Common myeloid progenitor, CD34-positive (primary cell): Measurements from ENCODE around the gene ZNF665.

Experiments
- CTCF ChIA-PET: fragments of 350-600 bp; sonication (Branson Sonifier 250); formaldehyde crosslinking; loops from one replicate; lab custom pipeline; 2021; ENCODE audit warnings: antibody characterized with exemption; lab: Charles Lee
- POLR2A ChIA-PET: fragments of 350-600 bp; sonication (Branson Sonifier 250); formaldehyde crosslinking; loops from one replicate; lab custom pipeline; 2021; ENCODE audit warnings: antibody characterized with exemption; lab: Charles Lee
- DNase-seq, 3 donors: peaks; one replicate each; pipeline versions ENCODE4 v3.0.0 to v3.0.0-alpha.2; 2013
- H3K27ac ChIP-seq, 2 experiments: 1 replicate in 1 of 2; 2 replicates in 1 of 2; pipeline ENCODE4 v1.7.0; 2013; ENCODE audit warnings: inconsistent platforms in 2 of 2, low read length in 2 of 2, mild to moderate bottlenecking in 2 of 2, low read depth in 1 of 2, moderate library complexity in 1 of 2; ENCODE audit not compliant: severe bottlenecking in 2 of 2, insufficient read depth in 1 of 2, poor library complexity in 1 of 2
- H3K27me3 ChIP-seq, 5 experiments: replicated peaks in 2 of 5; 1 replicate in 3 of 5; 2 replicates in 2 of 5; pipeline versions ENCODE4 v1.6.1 to v1.7.0; 2013; ENCODE audit warnings: low read length in 4 of 5, mild to moderate bottlenecking in 2 of 5, moderate library complexity in 2 of 5, inconsistent platforms in 1 of 5; ENCODE audit not compliant: insufficient read depth in 5 of 5, control insufficient read depth in 4 of 5
- H3K36me3 ChIP-seq, 4 experiments: 1 replicate in 2 of 4; 2 replicates in 2 of 4; pipeline versions ENCODE4 v1.6.1 to v1.7.0; 2013; ENCODE audit warnings: low read length in 3 of 4, control low read depth in 1 of 4, mild to moderate bottlenecking in 1 of 4; ENCODE audit not compliant: control insufficient read depth in 4 of 4, insufficient read depth in 4 of 4
- H3K4me1 ChIP-seq, 4 experiments: 1 replicate in 3 of 4; 2 replicates in 1 of 4; pipeline versions ENCODE4 v1.6.1 to v1.7.1; 2013; ENCODE audit warnings: low read length in 3 of 4, mild to moderate bottlenecking in 3 of 4, control low read depth in 1 of 4, inconsistent platforms in 1 of 4, moderate library complexity in 1 of 4; ENCODE audit not compliant: control insufficient read depth in 4 of 4, insufficient read depth in 4 of 4; ENCODE audit errors: control extremely low read depth in 1 of 4
- H3K4me3 ChIP-seq, 7 experiments: 1 replicate in 4 of 7; 2 replicates in 3 of 7; pipeline versions ENCODE4 v1.5.1 to v1.7.0; 2013; ENCODE audit warnings: mild to moderate bottlenecking in 7 of 7, low read length in 6 of 7, moderate library complexity in 6 of 7, inconsistent platforms in 2 of 7, low read depth in 2 of 7, control low read depth in 1 of 7; ENCODE audit not compliant: insufficient read depth in 4 of 7, control insufficient read depth in 1 of 7; ENCODE audit errors: extremely low read depth in 1 of 7
- H3K9me3 ChIP-seq, 5 experiments: 1 replicate in 4 of 5; 2 replicates in 1 of 5; pipeline versions ENCODE4 v1.6.1 to v1.7.1; 2013; ENCODE audit warnings: low read length in 4 of 5, mild to moderate bottlenecking in 2 of 5, inconsistent platforms in 1 of 5, low read depth in 1 of 5, moderate library complexity in 1 of 5; ENCODE audit not compliant: control insufficient read depth in 4 of 5, insufficient read depth in 2 of 5; ENCODE audit errors: control extremely low read depth in 1 of 5
- WGBS: methylation state at CpG from one replicate; pipeline ENCODE4 v1.1.5; 2013; ENCODE audit not compliant: insufficient coverage; 5-methylcytosine and 5-hydroxymethylcytosine counted together

The ZNF665 gene

DNA sequence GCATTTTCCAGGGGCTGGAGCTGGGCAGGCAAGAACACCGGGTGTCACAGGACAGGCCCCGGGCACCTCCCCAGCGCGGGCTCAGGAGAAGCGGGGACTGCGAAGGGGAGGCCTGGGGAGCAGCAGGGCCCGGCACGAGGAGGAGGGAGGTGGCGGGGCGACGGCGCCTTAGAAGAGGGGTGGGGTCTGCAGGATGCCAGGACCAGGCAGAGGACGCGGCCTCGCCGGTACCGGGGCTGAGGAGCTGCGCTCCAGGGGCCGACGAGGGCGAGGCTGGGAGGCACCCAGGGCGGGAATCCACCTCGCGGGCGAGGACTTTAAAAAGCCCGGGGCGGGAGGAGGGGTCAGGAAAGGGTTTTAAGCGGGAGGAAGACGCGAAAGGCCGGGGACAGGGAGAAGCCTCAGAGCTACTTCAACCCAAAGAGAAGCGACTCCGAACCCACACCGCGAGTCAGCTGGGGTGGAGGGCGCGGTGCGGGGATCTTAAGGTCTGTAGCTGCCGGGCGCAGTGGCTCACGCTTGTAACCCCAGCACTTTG, 35.0 kb downstream of the ZNF665 start:
- H3K27me3 ChIP-seq: no peaks in the 10 kb centered on the region
- WGBS: under 1% methylated on average over 32 of the region's 41 CpGs
- H3K4me1 ChIP-seq: peaks cover 0 to 21% (median 12%) of the 10 kb centered on the region in 4 experiments
- H3K4me3 ChIP-seq: peak overlapping the region; percentile 50 to 91 (median 72)
- H3K9me3 ChIP-seq: peaks cover 2 to 41% (median 17%) of the 10 kb centered on the region in 5 experiments
- H3K27ac ChIP-seq: peak overlapping the region in 1 of 2 experiments; percentile 61
- CTCF ChIA-PET: interaction anchor here (1.0 kb wide), 1 partner anchor 11 kb away, joined by 3 read pairs; no protein-coding TSS in a partner anchor
- POLR2A ChIA-PET: interaction anchor here (0.7 kb wide), 1 partner anchor 556 kb away, joined by 9 read pairs; no protein-coding TSS in a partner anchor
- peak; percentile 20 to 56 (median 49) for DNase-seq
- peaks cover 4 to 28% (median 9%) of the 10 kb centered on the region in 4 experiments for H3K36me3 ChIP-seq

DNA sequence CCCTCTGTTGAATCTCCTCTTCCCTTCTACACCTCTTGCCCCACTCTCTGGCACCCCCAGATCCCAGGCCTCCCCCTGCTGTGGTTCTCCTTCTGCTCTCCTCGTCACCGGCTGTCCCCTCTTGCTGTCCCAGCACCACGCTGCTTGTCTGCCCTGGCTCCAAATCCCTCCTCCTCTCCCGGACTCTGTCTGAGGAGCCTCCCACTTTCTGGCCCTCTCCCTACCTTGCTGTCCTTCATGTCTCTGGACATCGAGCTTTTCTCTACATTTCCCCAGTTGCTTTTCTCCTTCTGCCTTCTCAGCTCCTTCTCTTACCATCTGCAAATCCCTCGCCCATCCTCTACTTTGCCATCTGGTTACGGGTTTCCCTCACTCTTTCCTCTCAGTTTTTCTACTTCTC, 35.5 kb downstream of the ZNF665 start:
- ChIA-PET CTCF (no interaction called here), POLR2A (no interaction called here)
- Histone ChIP-seq H3K36me3 (peaks cover 5 to 33% (median 11%) of the 10 kb centered on the region in 4 experiments), H3K4me1 (peaks cover 0 to 21% (median 12%) of the 10 kb centered on the region in 4 experiments), H3K27ac (peak overlapping the region in 1 of 2 experiments; percentile 61), H3K4me3 (peak overlapping the region in 6 of 7 experiments; percentile 3 to 91 (median 73)), H3K27me3 (no peaks in the 10 kb centered on the region), H3K9me3 (peaks cover 2 to 39% (median 17%) of the 10 kb centered on the region in 5 experiments)
- 75% methylated on average over 7 of the region's 7 CpGs for WGBS
- DNase-seq: no peak

DNA sequence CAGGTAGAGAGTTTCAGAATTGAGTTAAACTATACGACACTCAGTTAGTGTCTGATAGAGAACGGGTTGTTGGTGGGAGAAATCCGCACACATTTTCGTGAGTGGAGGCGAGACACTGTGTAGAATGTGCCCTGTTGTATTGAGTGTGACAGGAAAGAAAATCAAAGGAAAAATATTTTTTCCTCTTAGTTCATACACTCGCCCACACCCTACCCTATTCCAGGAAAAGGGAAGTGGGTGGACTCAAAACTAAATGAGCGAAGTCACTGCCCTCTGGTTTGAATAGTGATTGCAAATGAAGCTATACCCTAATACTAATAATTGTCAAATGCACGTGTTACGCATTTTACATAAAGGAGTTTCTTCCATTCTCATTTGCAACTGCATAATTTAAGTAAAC, 36.3 kb downstream of the ZNF665 start:
- H3K36me3 ChIP-seq: peaks cover 6 to 40% (median 11%) of the 10 kb centered on the region in 4 experiments
- WGBS: 100% methylated on average over 2 of the region's 9 CpGs
- ChIA-PET POLR2A (no interaction called here), CTCF (interaction anchor here (0.6 kb wide), 1 partner anchor 317 kb away, joined by 3 read pairs; no protein-coding TSS in a partner anchor)
- peak overlapping the region in 2 of 7 experiments; percentile 3 to 78 for H3K4me3 ChIP-seq
- H3K27me3 ChIP-seq: no peaks in the 10 kb centered on the region
- H3K9me3 ChIP-seq: peaks cover 2 to 36% (median 17%) of the 10 kb centered on the region in 5 experiments
- DNase-seq: no peak
- H3K4me1 ChIP-seq: peaks cover 0 to 21% (median 12%) of the 10 kb centered on the region in 4 experiments
- no peak overlapping the region for H3K27ac ChIP-seq

DNA sequence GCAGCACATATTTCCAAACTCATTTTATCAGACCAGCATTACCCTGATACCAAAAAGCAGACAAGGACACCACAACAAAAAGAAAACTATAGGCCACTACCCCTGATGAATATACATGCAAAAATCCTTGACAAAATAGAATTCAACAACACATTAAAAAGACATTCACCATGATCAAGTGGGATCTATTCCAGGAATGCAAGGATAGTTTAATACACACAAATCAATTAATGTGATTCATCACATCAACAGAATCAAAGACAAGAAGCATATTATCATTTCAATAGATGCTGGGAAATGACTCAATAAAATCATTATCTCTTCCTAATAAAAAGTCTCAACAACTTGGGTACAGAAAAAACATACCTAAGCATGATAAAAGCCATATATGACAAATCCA, 45.5 kb downstream of the ZNF665 start:
- ChIA-PET CTCF (interaction anchor here (0.8 kb wide), 1 partner anchor 11 kb away, joined by 3 read pairs; the partner anchor contains the start of gene ZNF347), POLR2A (no interaction called here)

DNA sequence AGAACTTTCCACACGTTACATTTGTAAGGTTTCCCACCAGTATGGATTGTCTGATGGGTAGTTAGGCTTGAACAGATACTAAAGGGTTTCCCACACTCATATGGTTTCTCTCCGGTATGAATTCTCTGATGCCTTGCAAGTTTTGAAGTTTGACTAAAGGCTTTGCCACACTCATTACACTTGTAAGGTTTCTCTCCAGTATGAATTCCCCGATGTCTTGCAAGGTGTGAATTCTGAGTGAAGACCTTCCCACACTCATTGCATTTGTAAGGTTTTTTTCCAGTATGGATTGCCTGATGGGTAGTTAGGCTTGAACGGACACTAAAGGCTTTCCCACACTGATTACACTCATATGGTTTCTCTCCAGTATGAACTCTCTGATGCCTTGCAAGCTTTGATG, 52.8 kb downstream of the ZNF665 start:
- H3K27me3 ChIP-seq: no peaks in the 10 kb centered on the region
- POLR2A ChIA-PET: no interaction called here
- CTCF ChIA-PET: no interaction called here

More for the DNA sequence above, 45.5 kb downstream of the ZNF665 start:
- peak in 2 of 3 donors; percentile 11 to 26 for DNase-seq
- peaks cover 22 to 76% (median 48%) of the 10 kb centered on the region in 5 experiments for H3K9me3 ChIP-seq
- no peaks in the 10 kb centered on the region for H3K4me1 ChIP-seq
- no peak overlapping the region for H3K4me3 ChIP-seq
- no peaks in the 10 kb centered on the region for H3K27me3 ChIP-seq
- peaks cover 24 to 82% (median 29%) of the 10 kb centered on the region in 4 experiments for H3K36me3 ChIP-seq
- H3K27ac ChIP-seq: no peak overlapping the region

DNA sequence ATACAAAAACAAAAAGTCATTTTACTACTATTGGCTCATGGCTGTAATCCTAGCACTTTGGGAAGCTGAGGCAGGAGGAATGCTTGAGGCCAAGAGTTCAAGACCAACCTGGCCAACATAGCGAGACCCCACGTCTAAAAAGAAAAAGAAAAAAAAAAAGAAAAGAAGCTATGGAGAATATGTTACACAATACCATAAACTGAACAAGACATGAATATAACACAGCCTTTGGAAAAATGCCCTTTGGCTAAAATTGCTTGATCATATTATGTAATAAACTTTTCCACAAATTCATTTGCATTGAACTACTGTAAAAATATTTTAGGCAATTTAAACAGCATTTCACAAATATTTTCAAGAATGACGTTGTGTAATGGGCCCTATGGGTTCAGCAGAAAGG, 56.7 kb downstream of the ZNF665 start:
- Histone ChIP-seq H3K9me3 (peaks cover 7 to 44% (median 20%) of the 10 kb centered on the region in 5 experiments), H3K36me3 (peaks cover under 1 to 9% (median 4%) of the 10 kb centered on the region in 4 experiments), H3K4me3 (no peak overlapping the region), H3K4me1 (peaks cover 0 to 18% (median 6%) of the 10 kb centered on the region in 4 experiments), H3K27ac (no peak overlapping the region), H3K27me3 (no peaks in the 10 kb centered on the region)
- WGBS: no CpG with 5 or more reads among the region's 3 CpGs
- ChIA-PET CTCF (interaction anchor here (0.6 kb wide), 1 partner anchor 198 kb away, joined by 3 read pairs; no protein-coding TSS in a partner anchor), POLR2A (no interaction called here)
- no peak for DNase-seq

More for the DNA sequence above, 52.8 kb downstream of the ZNF665 start:
- DNase-seq: no peak
- Histone ChIP-seq H3K9me3 (peaks cover 24 to 71% (median 38%) of the 10 kb centered on the region in 5 experiments), H3K4me3 (no peak overlapping the region), H3K27ac (no peak overlapping the region), H3K4me1 (no peaks in the 10 kb centered on the region), H3K36me3 (peaks cover 17 to 38% (median 23%) of the 10 kb centered on the region in 4 experiments)
- no CpG with 5 or more reads among the region's 4 CpGs for WGBS
